Stomach (tissue), 19 donors: ENCODE data around the gene TCP11X2. TPM values are rescaled to one million over a fixed set of nuclear protein-coding genes. Genes with fewer than 3 reads are reported as not detected.
"Not testable (repeated sequence)": the region's sequence is repeated elsewhere in the genome, so short reads cannot be mapped to it uniquely, and the experiment has no call there.

Experiments used
- DNase-seq, 2 donors: peaks; one replicate each; pipeline versions ENCODE4 v3.0.0 to v3.0.0-alpha.2; 2013 to 2019
- H3K27ac ChIP-seq, 5 donors: fragments of 200-600 bp in 4 of 5; sonication (generic) in 4 of 5; one replicate each; pipeline ENCODE4 v1.5.1; 2013 to 2019; ENCODE audit warnings: mild to moderate bottlenecking in 1 of 5, moderate library complexity in 1 of 5
- H3K27me3 ChIP-seq, 3 donors: fragments of 200-600 bp; sonication (generic); one replicate each; pipeline ENCODE4 v1.5.1; 2017 to 2019; ENCODE audit warnings: mixed run types in 1 of 3
- H3K36me3 ChIP-seq, 4 donors: fragments of 200-600 bp; sonication (generic); 1 replicate in 3 of 4; 2 replicates in 1 of 4; pipeline ENCODE4 v1.5.1; 2016 to 2019
- H3K4me1 ChIP-seq, 4 donors: fragments of 200-600 bp; sonication (generic); one replicate each; pipeline ENCODE4 v1.5.1; 2016 to 2019
- H3K4me3 ChIP-seq, 4 donors: fragments of 200-600 bp; sonication (generic) in 3 of 4; one replicate each; pipeline ENCODE4 v1.5.1; 2016 to 2019; ENCODE audit warnings: mild to moderate bottlenecking in 1 of 4
- H3K9me3 ChIP-seq, 4 donors: fragments of 200-600 bp; sonication (generic); one replicate each; pipeline ENCODE4 v1.5.1; 2016 to 2019
- CTCF ChIP-seq, 7 experiments: fragments of 450-650 bp in 4 of 7; fragments of 200-600 bp in 3 of 7; sonication (generic) in 3 of 7; IDR thresholded peaks; one replicate each; pipeline ENCODE4 v1.5.1; 2016 to 2019; ENCODE audit warnings: antibody characterized with exemption in 7 of 7, control low read depth in 2 of 7, mild to moderate bottlenecking in 1 of 7
- EP300 ChIP-seq: sonication (generic); formaldehyde crosslinking; IDR thresholded peaks from one replicate; pipeline ENCODE4 v1.6.1; 2017; ENCODE audit warnings: antibody characterized with exemption
- POLR2A ChIP-seq, 4 donors: fragments of 450-650 bp; IDR thresholded peaks; one replicate each; pipeline ENCODE4 v1.6.1; 2016; ENCODE audit warnings: antibody characterized with exemption in 4 of 4, control low read depth in 2 of 4, mild to moderate bottlenecking in 1 of 4, moderate library complexity in 1 of 4
- POLR2AphosphoS5 ChIP-seq, 3 donors: sonication (generic); formaldehyde crosslinking; IDR thresholded peaks; one replicate each; pipeline ENCODE4 v1.6.1; 2016; ENCODE audit warnings: antibody characterized with exemption in 3 of 3
- WGBS, 5 donors: extraction: QIAGEN DNeasy Blood & Tissue Kit in 3 of 5; methylation state at CpG; one replicate each; pipeline versions ENCODE4 v1.1.5 to v1.1.7; 2013 to 2018; 5-methylcytosine and 5-hydroxymethylcytosine counted together
- intact Hi-C: fragments of 100-400 bp; cut with DNase I; formaldehyde crosslinking; loops from one replicate; pipeline ENCODE4 v1.15.1; 2023; ENCODE audit warnings: low total_unique reads
- long read RNA-seq, 10 donors: transcript quantifications; one replicate each; lab custom pipeline, GENCODE V29; 2026
- polyA plus RNA-seq, 3 donors: library from polyadenylated mRNA; stranded (reverse); fragments of 200-250 nt; gene quantifications; one replicate each; pipeline ENCODE4 v1.2.3, GENCODE V29; 2013
- total RNA-seq, 5 donors: library from RNA; depleted of rRNA; stranded (reverse); fragments of >200 nt; gene quantifications; one replicate each; pipeline versions ENCODE4 v1.1.0 to v1.2.3, GENCODE V29; 2014 to 2016
- donor health status: healthy with polysubstance abuse.
- donor health status: Bipolar disorder and iron deficiency.
- donor health status: healthy.

TCP11X2 gene
- under 1 TPM in 1 of 5 donors, not detected in 4; 0.18 TPM for total RNA-seq
- not detected for polyA plus RNA-seq
- long read RNA-seq, donor 1: 0 reads
- long read RNA-seq, donor 2: 0 reads
- long read RNA-seq, donor 3: 0 reads
- long read RNA-seq, donor 4: 0 reads
- long read RNA-seq, donor 5: 0 reads
- long read RNA-seq, donor 6: 0 reads
- long read RNA-seq, donor 7: 0 reads
- long read RNA-seq, donor 8: 0 reads
- long read RNA-seq, donor 9: 0 reads
- long read RNA-seq, donor 10: 0 reads

GRCh38 chrX:102471762-102472220, at the start of gene TCP11X2:
TSS of gene TCP11X2 (minus strand) at chrX:102471812.
- H3K36me3 ChIP-seq, H3K4me1 ChIP-seq, DNase-seq, H3K27me3 ChIP-seq, H3K4me3 ChIP-seq, intact Hi-C loops, H3K9me3 ChIP-seq, H3K27ac ChIP-seq: not testable (repeated sequence)
- WGBS, 5 donors: 30 to 65% (median 46%) methylated on average over 5 to 7 of the region's 17 CpGs

- Histone ChIP-seq H3K36me3 (no peaks in the 10 kb centered on the region), H3K27ac (peak overlapping the region in 1 of 5 donors; percentile 57), H3K4me3 (no peak overlapping the region), H3K27me3 (peaks cover 0 to 19% (median 15%) of the 10 kb centered on the region in 3 donors), H3K9me3 (no peaks in the 10 kb centered on the region), H3K4me1 (peaks cover 5 to 14% (median 10%) of the 10 kb centered on the region in 4 donors)
- 38 to 56% (median 50%) methylated on average over 7 of the region's 7 CpGs for WGBS, 5 donors
- intact Hi-C loops: no loop called here
- TF ChIP-seq EP300: no peak
- TF ChIP-seq POLR2AphosphoS5 (IDR thresholded peaks at IDR 0.05): no peak
- no peak for TF ChIP-seq POLR2A (IDR thresholded peaks at IDR 0.05)
- no peak for TF ChIP-seq CTCF (IDR thresholded peaks at IDR 0.05)
- peak in 1 of 2 donors; percentile 38 for DNase-seq
Observed at GRCh38 chrX:102517326-102517725, 45.7 kb upstream of the TCP11X2 start.

DNA sequence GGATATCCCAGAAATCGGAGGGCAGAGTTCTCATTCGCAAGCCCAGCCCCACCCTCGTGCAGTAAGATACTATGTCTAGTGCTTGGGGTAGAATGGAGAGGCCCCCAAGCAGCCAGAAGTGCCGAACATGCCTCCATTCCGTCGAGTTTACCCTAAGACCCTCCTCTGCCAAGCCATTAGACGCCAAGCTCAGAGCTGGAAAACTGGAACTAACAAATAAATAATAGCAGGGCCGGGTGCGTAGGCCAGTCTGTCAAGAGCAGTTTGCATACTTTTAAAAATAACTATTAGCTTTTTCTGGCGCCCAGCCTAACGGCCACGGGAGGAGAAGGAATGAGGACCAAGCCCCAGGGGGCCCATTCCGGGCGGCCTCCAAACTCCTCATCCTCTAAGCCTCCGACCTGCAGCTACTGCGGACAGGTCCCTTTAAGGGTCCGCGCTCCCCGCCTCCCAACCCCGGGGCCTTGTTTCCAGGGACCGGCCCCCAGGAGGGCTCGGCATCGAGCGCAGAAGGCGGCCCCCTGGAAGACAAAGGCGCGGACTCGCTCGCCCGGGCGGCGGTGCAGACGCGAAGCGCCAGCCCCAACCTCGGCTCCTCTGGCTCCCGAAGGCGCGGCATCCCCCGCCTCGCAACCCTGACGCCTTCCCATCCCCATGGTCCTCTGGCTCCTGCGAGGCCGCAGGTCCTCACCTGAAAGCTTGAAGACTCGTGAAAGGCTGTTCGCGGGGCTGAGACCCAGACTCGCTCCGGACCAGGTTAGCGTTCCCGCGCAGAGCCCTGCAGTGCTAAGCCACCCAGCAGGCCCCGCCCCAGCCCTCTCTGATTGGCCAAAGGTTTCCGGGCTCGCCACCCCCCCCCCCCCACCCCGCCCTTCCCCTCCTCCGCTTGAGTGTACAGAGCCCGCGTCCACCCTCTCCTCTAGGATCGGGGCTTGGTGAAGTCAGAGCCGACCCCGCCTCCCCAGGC, 44.6 kb upstream of the TCP11X2 start, which contains the start of gene TMSB15A:
Gene TMSB15A, minus strand, starts transcription at position 765 of the 967 bp plus-strand sequence.
- TF ChIP-seq CTCF (IDR thresholded peaks at IDR 0.05): no peak
- no peak for TF ChIP-seq POLR2A (IDR thresholded peaks at IDR 0.05)
- no peak for TF ChIP-seq POLR2AphosphoS5 (IDR thresholded peaks at IDR 0.05)
- no peak for TF ChIP-seq EP300
- intact Hi-C loops: no loop called here
- H3K4me3 ChIP-seq: peak within 1 kb of the TSS; percentile 40 to 50 (median 45)
- H3K4me1 ChIP-seq: peaks cover 5 to 14% (median 10%) of the 10 kb centered on the region in 4 donors
- H3K27me3 ChIP-seq: peaks cover 0 to 19% (median 15%) of the 10 kb centered on the region in 3 donors
- WGBS, 5 donors: 1 to 38% (median 8%) methylated on average over 2 to 61 of the region's 62 CpGs
- DNase-seq: peak; percentile 67 to 86
- H3K36me3 ChIP-seq: no peaks in the 10 kb centered on the region
- H3K9me3 ChIP-seq: no peaks in the 10 kb centered on the region
- peak within 1 kb of the TSS in 1 of 5 donors; percentile 57 for H3K27ac ChIP-seq

GRCh38 chrX:102514536-102514935, 42.9 kb upstream of the TCP11X2 start:
- 70 to 100% (median 93%) methylated on average over 1 of the region's 1 CpG for WGBS, 5 donors
- Histone ChIP-seq H3K36me3 (no peaks in the 10 kb centered on the region), H3K27ac (no peak overlapping the region), H3K4me3 (no peak overlapping the region), H3K9me3 (no peaks in the 10 kb centered on the region), H3K4me1 (peaks cover 5 to 14% (median 10%) of the 10 kb centered on the region in 4 donors), H3K27me3 (peaks cover 0 to 23% (median 15%) of the 10 kb centered on the region in 3 donors)
- TF ChIP-seq CTCF (IDR thresholded peaks at IDR 0.05): no peak
- no peak for TF ChIP-seq POLR2A (IDR thresholded peaks at IDR 0.05)
- TF ChIP-seq POLR2AphosphoS5 (IDR thresholded peaks at IDR 0.05): no peak
- TF ChIP-seq EP300: no peak
- DNase-seq: no peak
- intact Hi-C loops: no loop called here
